Heart left ventricle (tissue), 16 donors: ENCODE data around the gene SPOPL. TPM values are rescaled to one million over a fixed set of nuclear protein-coding genes. Genes with fewer than 3 reads are reported as not detected.

Experiments
- ATAC-seq, 4 donors: fragments of 200-7000 bp; cut with Tn5 transposase; one replicate each; pipeline ENCODE4 v1.9.1; 2020 to 2022; ENCODE audit warnings: moderate library complexity in 4 of 4, mild to moderate bottlenecking in 3 of 4, moderate number of reproducible peaks in 1 of 4
- DNase-seq, 5 donors: peaks; one replicate each; pipeline ENCODE4 v3.0.0-alpha.2; 2020
- H3K27ac ChIP-seq, 12 donors: fragments of 200-600 bp; sonication (generic) in 4 of 12; one replicate each; pipeline versions ENCODE4 v1.5.0 to v1.8.0; 2016 to 2022; ENCODE audit warnings: mild to moderate bottlenecking in 2 of 12
- H3K27me3 ChIP-seq, 9 donors: fragments of 200-600 bp; sonication (generic) in 2 of 9; one replicate each; pipeline versions ENCODE4 v1.5.1 to v1.8.0; 2016 to 2022; ENCODE audit warnings: mild to moderate bottlenecking in 3 of 9
- H3K36me3 ChIP-seq, 9 donors: fragments of 200-600 bp; sonication (generic) in 2 of 9; one replicate each; pipeline versions ENCODE4 v1.5.0 to v1.8.0; 2018 to 2022; ENCODE audit warnings: mild to moderate bottlenecking in 2 of 9
- H3K4me1 ChIP-seq, 12 donors: fragments of 200-600 bp; sonication (generic) in 4 of 12; one replicate each; pipeline versions ENCODE4 v1.5.0 to v1.8.0; 2016 to 2022; ENCODE audit warnings: mild to moderate bottlenecking in 3 of 12
- H3K4me3 ChIP-seq, 12 donors: fragments of 200-600 bp; sonication (generic) in 4 of 12; one replicate each; pipeline versions ENCODE4 v1.5.0 to v1.8.0; 2017 to 2022; ENCODE audit warnings: mild to moderate bottlenecking in 9 of 12, moderate library complexity in 4 of 12
- H3K9me3 ChIP-seq, 12 donors: fragments of 200-600 bp; sonication (generic) in 4 of 12; one replicate each; pipeline versions ENCODE4 v1.5.0 to v1.8.0; 2016 to 2022; ENCODE audit warnings: mild to moderate bottlenecking in 1 of 12
- POLR2A ChIP-seq, 2 donors: fragments of 450-650 bp; IDR thresholded peaks; one replicate each; pipeline ENCODE4 v1.6.1; 2017; ENCODE audit warnings: antibody characterized with exemption in 2 of 2, mild to moderate bottlenecking in 2 of 2, moderate library complexity in 2 of 2
- WGBS, 4 donors: extraction: QIAGEN DNeasy Blood & Tissue Kit in 2 of 4; methylation state at CpG; one replicate each; pipeline versions ENCODE4 v1.1.5 to v1.1.7; 2013 to 2018; 5-methylcytosine and 5-hydroxymethylcytosine counted together
- intact Hi-C, 10 donors: fragments of 100-400 bp; cut with DNase I; formaldehyde crosslinking; loops; one replicate each; pipeline versions ENCODE4 v1.11.1 to v1.14.2; 2022
- polyA plus RNA-seq, 2 donors: library from polyadenylated mRNA; stranded (reverse); fragments of 200-250 nt; gene quantifications; one replicate each; pipeline ENCODE4 v1.2.3, GENCODE V29; 2013
- total RNA-seq, 9 donors: library from RNA; depleted of rRNA in 2 of 9; stranded (reverse); fragments of >200 nt in 2 of 9; fragmentation: NEBNext Ultra II Directional in 3 of 9; extraction: Animal tissue kit (Norgen Biotek cat#: 25700) in 3 of 9; gene quantifications; one replicate each; pipeline versions ENCODE4 v1.1.0 to v1.2.4, GENCODE V29; 2016 to 2023
- TF ChIP-seq, protein P1 (sequence below), 12 donors: fragments of 200-600 bp; sonication (generic) in 4 of 12; IDR thresholded peaks; one replicate each; pipeline versions ENCODE4 v1.5.0 to v1.8.0; 2018 to 2022; ENCODE audit warnings: antibody characterized with exemption in 12 of 12, mild to moderate bottlenecking in 5 of 12
- donor health status: ischemic (EF 13 %, LVEDD 7.1; RV severe dilation, severe dysfunction).
- donor health status: healthy with polysubstance abuse.
- donor health status: DM: no; HTN: yes; CAD: no.
- donor health status: DM: no; HTN: no; CAD: no.
- donor health status: ischemic (EF 25% LVEDD 6.9; RV normal size, moderate dysfunction).
- donor health status: ischemic (EF 25% LVEDD 5.7; RV mildly dilated, moderate dysfunction).
- donor health status: healthy.
- donor health status: DM: yes; HTN: yes; CAD: no.
- donor health status: ischemic (EF 35%, LVEDD 5.7; RV mildly dilated, moderate dysfunction).
- donor health status: nonischemic (EF 11% LVEDD 7.7; RV severe dilation, severe dysfunction).
- donor health status: DM: yes; HTN: yes; CAD: no.
- donor health status: PGD.
- donor health status: ischemic (EF 29% LVEDD 5.4; RV normal size, mild dysfunction).
- donor health status: nonischemic (EF 23%, LVEDD 6.1; RV moderate dilation, normal function).

Gene SPOPL
- total and polyA plus RNA-seq, 11 donors = 3.0 to 20.6 (median 14.9) TPM

DNA sequence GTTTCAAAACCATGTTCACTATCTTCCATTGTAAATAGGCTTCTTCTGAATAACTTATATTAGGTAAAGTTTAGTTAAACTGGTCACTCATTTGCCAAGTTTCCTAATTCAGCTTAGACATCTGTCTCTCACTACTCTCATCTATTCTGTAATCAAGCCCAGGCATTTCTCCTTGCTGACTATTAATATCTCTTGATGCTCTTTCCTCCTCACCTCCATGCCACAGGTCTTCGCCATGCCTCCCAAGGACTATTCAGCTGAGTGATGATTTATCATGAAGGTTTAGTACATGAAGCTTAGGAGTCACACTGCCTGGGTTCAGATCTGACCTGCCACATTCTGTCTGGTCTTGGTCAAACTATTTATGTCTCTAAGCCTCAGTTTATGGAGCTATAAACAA, 115.5 kb downstream of the SPOPL start:
- Histone ChIP-seq H3K27me3 (no peaks in the 10 kb centered on the region), H3K4me3 (no peak overlapping the region), H3K9me3 (no peaks in the 10 kb centered on the region), H3K4me1 (peaks cover 0 to 5% (median 0%) of the 10 kb centered on the region in 12 donors), H3K27ac (no peak overlapping the region), H3K36me3 (no peaks in the 10 kb centered on the region)
- TF ChIP-seq, protein P1, sequence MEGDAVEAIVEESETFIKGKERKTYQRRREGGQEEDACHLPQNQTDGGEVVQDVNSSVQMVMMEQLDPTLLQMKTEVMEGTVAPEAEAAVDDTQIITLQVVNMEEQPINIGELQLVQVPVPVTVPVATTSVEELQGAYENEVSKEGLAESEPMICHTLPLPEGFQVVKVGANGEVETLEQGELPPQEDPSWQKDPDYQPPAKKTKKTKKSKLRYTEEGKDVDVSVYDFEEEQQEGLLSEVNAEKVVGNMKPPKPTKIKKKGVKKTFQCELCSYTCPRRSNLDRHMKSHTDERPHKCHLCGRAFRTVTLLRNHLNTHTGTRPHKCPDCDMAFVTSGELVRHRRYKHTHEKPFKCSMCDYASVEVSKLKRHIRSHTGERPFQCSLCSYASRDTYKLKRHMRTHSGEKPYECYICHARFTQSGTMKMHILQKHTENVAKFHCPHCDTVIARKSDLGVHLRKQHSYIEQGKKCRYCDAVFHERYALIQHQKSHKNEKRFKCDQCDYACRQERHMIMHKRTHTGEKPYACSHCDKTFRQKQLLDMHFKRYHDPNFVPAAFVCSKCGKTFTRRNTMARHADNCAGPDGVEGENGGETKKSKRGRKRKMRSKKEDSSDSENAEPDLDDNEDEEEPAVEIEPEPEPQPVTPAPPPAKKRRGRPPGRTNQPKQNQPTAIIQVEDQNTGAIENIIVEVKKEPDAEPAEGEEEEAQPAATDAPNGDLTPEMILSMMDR (IDR thresholded peaks at IDR 0.05) = no peak
- no peak for TF ChIP-seq POLR2A (IDR thresholded peaks at IDR 0.05)
- ATAC-seq (no peak), DNase-seq (no peak)
- intact Hi-C loops = no loop called here
- 93 to 97% (median 95%) methylated on average over 1 of the region's 1 CpG for WGBS, 4 donors

DNA sequence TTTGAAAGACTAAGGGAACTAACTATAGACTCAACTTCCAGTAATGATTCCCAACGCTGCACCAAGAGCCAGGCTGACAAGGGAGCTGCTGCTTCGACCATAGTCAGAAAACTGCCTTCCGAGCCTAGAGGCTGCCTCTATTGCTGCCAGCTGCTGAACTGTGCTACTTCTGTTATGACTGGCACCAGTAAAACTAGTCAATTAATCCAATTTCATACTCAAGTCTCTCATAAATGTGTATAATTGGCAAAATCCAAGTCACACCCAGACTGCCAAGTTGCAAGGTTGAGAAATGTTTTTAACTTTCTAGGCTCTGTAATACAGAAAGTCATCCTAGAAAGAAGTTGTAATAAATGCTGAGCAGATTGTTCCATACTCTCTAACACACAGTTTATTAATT, 117.4 kb downstream of the SPOPL start:
- Histone ChIP-seq H3K36me3 (no peaks in the 10 kb centered on the region), H3K27me3 (no peaks in the 10 kb centered on the region), H3K9me3 (no peaks in the 10 kb centered on the region), H3K4me1 (peaks cover 0 to 5% (median 0%) of the 10 kb centered on the region in 12 donors), H3K4me3 (no peak overlapping the region), H3K27ac (no peak overlapping the region)
- DNase-seq (no peak), ATAC-seq (no peak)
- TF ChIP-seq, protein P1 (IDR thresholded peaks at IDR 0.05) = no peak
- TF ChIP-seq POLR2A (IDR thresholded peaks at IDR 0.05) = no peak
- WGBS, 4 donors = 68 to 89% (median 85%) methylated on average over 3 of the region's 3 CpGs
- intact Hi-C loops = no loop called here

DNA sequence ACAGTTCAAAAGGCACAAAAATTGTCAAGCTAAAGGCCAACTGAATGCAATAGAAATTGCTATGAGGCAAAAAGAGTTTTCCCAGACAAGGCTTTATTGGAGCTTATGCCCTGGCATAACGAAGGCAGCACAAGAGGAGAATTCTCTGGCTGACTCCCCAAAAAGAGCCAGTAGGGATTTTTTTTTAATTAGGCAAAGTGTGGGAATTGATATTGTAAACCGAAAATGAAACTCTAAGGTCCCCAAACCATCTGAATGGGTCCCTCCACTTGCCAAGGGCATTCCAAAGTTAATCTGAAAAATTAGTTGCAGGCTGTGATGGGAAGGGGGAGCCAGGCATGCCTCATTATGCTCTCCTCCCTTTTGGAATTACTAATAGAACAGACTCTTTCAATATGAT, 118.9 kb downstream of the SPOPL start:
- intact Hi-C loops = no loop called here
- no peak for ATAC-seq
- WGBS, 4 donors = 67 to 79% (median 76%) methylated on average over 2 of the region's 2 CpGs

DNA sequence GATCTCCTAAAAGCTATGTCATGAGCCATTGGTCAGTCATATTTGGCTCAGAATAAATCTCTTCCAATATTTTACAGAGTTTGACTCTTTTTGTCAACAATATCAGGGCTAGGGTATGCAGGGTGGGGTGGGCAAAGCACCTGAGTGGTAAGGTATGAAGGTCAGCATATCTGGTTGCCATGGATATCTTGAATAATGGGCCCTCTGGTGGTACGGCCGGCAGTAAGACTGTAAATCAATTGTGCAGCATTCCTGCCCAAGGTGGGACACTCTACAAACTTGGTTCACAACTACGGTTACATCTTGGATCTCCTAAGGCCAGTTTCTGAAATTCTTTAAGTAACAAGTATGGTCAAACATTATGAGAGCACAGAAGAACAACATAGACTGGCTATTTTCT, 119.6 kb downstream of the SPOPL start:
- intact Hi-C loops = no loop called here
- WGBS, 4 donors = 68 to 94% (median 77%) methylated on average over 3 of the region's 3 CpGs
- no peaks in the 10 kb centered on the region for H3K27me3 ChIP-seq
- no peak overlapping the region for H3K4me3 ChIP-seq
- no peak for DNase-seq
- H3K4me1 ChIP-seq = peaks cover 0 to 5% (median 0%) of the 10 kb centered on the region in 12 donors
- no peak for ATAC-seq
- TF ChIP-seq POLR2A (IDR thresholded peaks at IDR 0.05) = no peak
- TF ChIP-seq, protein P1 (IDR thresholded peaks at IDR 0.05) = no peak
- no peaks in the 10 kb centered on the region for H3K9me3 ChIP-seq
- H3K27ac ChIP-seq = no peak overlapping the region
- H3K36me3 ChIP-seq = no peaks in the 10 kb centered on the region

More for the DNA sequence above, 118.9 kb downstream of the SPOPL start:
- Histone ChIP-seq H3K4me1 (peaks cover 0 to 5% (median 0%) of the 10 kb centered on the region in 12 donors), H3K9me3 (no peaks in the 10 kb centered on the region), H3K27me3 (no peaks in the 10 kb centered on the region), H3K27ac (peak overlapping the region in 2 of 12 donors; percentile 15 to 26), H3K36me3 (no peaks in the 10 kb centered on the region), H3K4me3 (peak overlapping the region in 1 of 12 donors; percentile 14)
- no peak for DNase-seq
- TF ChIP-seq, protein P1 (IDR thresholded peaks at IDR 0.05) = no peak
- TF ChIP-seq POLR2A (IDR thresholded peaks at IDR 0.05) = no peak
